DMS 273 (cell line): ENCODE results near the gene CBFB.

Experiments used
- DNase-seq: peaks from one replicate; lab custom pipeline; 2025; ENCODE audit not compliant: unreplicated experiment; lab: John Stamatoyannopoulos, UW

The CBFB gene

DNA sequence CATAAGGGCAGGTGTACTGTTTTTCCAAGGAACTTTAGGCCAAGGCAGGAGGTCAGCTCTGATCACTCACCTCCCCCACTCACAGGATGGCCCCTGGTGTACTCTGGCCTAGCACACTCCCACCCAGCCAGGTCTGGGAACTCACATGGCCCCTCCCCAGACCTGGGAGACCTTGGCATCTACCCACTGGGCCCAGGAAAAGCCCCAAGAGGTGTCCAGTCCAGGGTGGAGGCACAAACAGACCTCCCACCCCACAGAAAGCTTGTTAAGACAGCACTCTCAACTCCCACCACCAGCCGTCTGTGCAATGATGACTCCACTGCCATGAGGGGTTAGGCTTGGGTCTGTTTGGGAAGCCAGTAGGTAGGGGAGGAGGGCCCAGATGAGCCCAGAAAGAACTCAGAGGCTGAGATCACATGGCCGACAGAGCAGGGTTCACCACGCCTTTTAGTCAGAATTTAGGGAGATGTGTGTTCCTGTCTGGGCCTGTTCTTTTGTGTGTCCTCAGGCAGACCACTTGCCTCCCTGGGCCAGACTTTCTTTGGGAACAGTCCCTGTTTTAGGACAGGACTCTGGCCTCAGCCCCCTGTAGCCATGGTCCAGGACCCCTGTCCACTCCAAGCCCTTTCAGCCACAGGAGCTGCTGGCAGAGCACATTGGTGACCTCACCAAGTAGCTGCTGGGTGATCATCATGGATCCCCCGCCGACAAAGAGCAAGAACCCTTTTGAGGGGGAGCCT is 12.1 kb upstream of the CBFB start:
- no peak for DNase-seq

DNA sequence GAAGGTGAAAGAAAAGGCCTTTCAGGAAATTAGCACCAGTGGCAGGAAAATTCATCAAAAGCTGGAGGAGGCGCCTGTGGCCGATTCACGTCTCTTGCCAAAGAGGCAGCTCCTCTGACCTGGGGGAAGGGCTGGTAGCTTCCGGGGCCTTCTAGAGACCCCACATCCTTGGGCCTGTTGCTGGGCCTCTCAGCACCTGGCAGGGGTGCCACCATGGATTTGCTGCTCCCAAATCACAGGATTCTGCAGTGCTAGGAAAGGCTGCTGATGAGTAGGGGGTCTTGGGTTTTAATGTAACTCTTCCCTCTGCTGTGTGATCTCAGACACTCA is 11.6 kb upstream of the CBFB start:
- DNase-seq: no peak

DNA sequence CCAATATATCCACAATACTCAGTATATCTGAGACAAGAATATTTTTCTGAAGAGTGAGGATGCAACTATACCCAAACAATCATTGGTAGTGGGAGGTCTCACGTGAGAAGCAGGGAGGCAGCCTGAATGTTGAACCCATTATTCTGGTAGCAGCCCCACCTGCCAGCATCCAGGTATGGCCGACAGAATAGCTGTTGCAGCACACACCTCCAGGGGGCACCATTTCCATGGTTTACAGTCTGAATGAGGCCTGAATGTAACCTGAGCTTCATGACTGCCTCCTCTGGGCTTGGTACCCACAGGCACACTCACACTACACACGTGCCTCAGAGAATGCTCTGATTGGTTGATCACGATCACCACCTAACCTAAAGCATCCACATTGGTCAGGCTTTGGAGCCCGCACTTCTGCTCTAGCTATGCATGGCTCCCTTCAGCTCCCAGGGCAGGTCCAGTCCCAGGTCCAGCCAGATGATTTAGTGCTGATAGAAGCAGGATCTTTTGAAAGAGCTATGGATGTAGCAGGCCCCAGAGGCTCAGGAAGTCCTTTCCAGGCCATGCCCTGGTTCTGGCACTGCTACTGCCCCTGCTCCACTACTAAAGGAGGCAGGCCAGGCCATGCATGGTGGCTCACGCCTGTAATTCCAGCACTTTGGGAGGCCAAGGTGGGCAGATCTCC is 11.0 kb upstream of the CBFB start:
- DNase-seq: peak; percentile 96

DNA sequence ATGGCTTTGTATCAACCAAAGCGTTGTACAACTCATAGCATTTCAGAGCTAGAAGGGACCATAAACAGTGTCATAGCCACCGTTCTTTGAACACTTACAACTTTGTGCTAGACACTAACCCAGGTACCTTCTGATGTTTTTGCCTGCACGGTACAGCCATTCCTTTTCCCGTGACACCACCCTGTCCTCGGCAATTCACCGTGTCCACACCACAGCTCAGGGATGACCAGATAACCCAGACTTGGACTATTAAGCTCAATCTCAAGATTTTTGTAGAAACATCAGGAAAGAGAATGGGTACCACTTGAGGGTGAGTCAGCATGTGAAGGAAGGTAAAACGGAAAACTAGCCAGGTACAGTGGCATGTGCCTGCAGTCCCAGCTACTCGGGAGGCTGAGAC is 9.8 kb upstream of the CBFB start:
- DNase-seq: no peak

DNA sequence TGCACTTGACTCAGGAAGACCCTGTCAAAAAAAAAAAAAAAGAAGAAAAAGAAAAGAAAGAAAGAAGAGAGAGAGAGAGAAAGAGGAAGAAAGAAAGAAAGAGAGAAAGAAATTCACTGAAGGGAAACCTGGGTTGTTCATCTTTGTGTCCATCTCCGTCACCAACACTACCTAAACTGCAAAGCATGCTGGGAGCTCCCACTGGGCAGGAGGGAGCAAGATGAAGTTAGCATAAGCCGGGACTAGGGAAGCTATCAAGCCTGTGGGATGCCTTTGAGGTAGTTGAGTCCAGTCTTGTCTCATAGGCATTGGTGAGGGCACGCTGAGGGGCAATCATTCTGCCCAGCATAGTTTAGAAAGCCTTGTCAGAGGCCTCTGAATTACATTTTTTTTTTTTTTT is 7.6 kb upstream of the CBFB start:
- no peak for DNase-seq

DNA sequence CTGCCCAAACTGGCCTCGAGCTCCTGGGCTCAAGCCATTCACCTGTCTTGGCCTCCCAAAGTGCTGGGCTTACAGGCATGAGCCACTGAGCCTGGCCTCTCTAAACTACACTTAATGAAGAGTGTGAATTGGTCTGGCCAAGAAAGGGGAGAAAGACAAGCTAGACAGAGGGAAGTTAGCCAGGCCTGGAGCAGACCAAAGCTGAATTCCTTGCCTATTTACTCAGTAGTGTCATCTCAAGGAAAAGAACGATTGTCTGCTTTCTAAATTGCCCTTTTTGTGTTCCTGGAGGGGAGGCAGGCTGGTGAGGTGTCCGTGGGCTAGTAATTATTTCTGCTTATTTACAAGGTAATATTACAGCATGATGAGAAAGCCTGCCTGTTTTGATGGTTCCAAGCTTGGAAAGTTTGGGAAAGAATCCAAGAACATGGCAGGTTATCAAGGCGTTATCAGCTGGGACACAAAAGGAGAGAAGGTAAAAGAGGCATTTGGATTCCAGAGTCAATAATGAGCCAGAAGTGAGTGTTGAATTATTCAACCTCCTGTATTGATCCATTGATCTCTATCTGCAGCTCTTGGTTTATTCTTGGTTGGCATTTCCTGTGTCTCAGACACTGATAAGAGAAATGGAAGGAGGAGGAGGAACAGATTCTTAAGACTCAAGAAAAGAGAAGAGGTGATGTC is 6.3 kb upstream of the CBFB start:
- DNase-seq: no peak

DNA sequence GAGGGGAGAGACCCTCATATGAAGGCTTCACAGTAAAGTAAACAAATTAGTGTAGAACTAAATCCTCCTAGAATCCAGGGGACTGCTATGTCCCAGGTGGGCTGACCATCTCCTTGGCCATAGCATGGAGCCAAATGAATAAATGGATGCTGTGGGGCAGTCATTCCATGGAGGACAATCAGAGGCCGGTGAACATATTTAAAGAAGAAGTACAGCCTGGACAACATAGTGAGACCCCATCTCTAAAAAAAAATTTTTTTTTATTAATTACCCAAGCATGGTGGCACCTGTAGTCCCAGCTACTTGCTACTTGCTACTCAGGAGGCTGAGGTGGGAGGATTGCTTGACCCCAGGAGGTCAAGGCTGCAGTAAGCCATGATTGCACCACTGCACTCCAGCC is 5.3 kb upstream of the CBFB start:
- no peak for DNase-seq

DNA sequence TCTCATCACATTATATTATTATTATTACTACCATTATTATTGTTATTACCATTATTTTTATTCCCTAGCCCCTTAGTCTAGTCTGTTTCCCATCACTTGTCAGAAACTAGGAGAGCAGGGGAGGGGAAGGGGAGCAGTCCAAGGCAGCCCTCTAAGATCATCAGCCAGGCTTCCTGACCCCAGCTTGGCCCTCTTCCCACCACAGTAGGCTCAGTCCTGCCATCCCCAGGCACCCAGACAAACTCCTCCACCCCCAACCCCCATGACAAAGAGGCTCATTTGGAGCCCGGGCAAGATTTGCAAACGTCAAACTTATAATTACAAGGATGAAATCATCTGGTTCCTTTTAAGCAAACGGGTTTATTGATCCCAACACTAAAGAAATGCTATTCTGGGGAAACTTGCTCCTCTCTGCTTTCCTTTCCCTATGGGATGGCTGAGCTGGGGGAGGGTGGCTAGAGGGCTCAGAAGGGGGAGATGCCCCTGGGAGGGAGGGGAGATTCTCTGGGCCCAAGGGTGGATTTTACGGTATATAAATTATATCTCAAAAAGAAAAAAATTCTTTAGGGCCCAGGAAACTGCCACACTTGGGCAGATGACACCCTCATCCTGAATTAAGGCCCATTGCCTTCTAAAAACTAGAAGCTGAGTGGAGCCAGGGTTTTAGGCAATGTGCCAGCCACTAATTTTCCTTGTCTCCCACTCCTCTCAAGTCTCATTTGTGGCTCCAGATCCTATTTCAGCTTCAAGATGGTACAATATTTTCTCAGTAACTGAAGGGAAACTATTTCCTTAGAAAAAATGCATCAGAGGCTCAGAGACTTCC is 4.4 kb upstream of the CBFB start:
- DNase-seq: peak; percentile 37

DNA sequence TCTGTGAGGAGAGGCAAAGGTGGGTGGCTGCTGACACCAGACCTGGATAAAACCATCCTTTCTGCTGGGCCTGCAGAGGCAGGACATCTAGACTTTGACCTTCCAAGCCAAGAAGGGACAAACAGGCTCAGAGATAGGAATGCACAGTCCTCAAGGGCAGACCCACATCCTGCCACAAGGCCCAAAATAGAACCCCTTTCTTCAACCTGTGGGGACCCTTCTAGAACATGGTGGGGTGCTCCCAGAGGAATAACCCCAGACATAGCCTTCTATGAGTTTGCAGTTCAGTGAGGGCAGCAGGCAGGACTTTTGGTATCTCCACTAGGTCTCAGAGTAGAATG is 3.8 kb upstream of the CBFB start:
- no peak for DNase-seq

DNA sequence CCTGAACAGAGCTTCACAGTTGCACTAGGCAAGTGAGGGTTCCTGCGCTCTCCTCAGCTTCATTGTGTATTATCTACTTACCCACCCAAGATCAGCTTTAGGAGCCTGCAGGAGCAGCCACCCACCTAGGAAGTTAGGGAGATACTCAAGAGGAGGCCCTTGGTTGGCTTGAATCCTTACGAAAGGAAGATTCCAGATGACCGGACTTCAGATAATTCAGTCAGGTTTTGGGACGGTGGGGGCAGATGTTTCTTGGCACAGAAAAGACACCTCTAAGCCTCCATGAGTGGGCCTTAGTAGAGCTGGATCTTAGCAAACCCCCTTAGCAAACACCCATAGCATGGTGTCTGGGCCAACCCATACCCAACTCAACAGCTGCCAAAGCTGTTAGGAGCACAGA is 2.4 kb upstream of the CBFB start:
- DNase-seq: no peak

DNA sequence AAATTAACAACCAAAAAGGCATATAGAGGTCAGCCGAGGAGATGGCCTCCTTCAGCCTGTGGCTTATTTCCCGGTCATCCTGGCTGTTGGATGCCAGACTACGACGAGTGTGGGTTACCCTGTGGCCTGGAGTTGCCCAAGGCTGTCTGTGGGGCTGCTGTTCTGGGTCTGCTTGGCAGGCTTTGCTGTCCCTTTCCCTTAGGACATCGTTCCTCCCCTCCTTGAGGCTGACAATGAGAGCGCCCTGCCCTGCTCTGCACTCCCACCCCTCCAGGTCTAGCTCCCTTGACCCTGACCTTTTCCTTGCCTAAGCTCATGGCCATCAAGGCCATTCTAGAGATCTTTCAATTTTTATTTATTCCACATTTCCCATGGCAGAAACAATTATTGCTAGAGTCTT is 1.9 kb upstream of the CBFB start:
- no peak for DNase-seq

DNA sequence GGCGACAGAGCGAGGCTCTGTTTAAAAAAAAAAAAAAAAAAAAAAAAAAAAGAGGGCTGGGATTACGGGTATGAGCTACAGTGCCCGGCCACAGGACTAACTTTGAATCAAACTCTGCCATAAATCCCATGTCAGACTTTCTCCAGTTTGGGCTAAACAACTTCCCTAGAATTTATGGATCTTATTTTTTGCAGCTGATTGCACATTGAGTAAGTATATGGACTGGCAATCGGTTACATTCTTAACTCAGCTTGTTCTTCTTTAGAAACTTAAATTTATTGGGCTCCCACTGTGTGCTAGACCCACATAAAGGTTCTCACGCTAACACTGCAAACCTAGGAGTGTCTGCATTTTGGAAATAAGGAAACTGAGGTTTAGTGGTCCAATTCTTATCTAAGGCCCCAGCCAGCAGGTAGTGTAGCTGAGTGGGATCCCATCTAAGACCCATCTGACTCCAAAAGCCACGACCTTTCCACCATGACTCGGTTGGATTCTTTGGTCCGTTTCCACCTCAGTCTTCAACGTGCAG is 718 bp upstream of the CBFB start:
- no peak for DNase-seq

DNA sequence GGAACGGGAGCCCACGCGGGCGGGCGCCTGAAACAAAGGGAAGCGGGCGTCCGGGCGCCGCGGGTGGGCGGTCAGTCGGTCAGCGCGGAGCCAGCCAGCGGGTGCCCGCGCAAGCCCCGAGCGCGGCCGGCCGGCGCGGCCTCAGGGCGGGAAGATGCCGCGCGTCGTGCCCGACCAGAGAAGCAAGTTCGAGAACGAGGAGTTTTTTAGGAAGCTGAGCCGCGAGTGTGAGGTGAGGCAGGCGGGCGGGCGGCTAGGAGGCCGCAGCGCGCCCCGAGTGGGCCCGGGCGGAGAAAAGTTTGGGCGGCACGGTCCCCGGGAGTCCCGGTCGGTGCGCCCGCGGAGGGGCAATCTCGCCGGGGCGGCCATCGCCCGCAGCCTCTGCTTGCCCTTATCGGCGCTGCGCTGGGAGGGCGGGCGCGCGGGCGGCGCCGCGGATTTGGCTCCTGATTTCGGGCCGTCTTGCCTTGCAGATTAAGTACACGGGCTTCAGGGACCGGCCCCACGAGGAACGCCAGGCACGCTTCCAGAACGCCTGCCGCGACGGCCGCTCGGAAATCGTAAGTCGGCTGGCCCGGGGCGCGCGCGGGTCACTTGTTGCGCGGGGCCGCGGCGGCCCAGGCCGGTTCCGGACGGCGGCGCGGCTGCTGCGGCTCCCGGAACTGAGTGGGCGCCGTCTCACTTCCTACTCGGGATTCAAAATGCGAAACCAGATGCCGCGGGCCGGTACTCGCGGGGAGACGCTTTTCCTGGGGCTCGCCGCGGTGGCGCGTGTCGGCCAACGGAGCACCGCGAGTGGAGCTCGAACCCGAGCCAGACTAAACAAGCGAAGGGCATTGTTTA is 526 bp downstream of the CBFB start:
- DNase-seq: peak; percentile 80

DNA sequence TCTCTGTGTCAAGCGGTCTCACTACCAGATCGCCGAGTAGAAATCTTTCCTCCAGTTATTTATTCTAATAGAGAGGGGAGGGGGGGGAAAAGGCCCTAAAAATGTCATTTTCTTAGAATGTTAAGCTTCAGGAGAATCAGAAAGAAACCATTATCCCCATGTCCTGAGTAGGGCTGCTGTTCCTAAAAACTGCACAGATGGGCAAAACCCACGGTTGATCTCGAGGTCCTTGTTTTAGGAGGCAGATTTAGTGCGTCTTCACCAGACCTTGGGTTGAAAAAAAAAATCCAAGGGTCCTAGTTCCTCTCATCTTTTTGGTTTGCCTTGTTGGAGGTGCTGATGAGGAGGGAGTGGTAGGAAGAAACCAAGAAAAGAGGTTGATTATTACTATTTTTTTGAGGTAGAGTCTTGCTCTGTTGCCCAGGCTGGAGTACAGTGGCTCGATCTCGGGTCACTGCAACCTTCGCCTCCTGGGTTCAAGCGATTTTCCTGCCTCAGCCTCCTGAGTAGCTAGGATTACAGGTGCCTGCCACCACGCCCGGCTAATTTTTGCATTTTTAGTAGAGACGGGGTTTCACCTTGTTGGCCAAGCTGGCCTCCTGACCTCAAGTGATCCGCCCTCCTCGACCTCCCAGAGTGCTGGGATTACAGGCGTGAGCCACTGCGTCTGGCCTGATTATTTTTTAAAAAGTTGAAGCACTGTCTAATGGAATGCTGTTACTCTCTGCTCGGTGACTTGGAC is 1.4 kb downstream of the CBFB start:
- DNase-seq: peak; percentile 66

DNA sequence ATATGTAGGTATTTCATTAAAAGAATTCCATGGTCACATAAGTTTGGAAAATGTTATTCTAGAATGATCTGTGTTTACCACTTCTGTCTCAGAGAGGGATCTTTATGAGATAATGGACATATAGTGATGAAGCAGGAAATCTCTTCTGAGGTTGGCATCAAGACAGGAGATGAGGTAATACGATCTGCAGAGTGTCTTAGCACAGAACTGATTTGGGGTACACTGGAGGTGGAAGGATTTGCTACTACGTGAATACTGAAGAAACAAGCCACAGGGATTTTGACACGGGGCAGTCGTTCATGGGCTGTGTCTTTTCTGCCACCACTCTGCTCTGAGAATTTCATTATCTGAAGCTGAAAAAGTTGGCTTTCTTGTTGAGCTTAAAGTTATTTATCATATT is 5.5 kb downstream of the CBFB start:
- no peak for DNase-seq

DNA sequence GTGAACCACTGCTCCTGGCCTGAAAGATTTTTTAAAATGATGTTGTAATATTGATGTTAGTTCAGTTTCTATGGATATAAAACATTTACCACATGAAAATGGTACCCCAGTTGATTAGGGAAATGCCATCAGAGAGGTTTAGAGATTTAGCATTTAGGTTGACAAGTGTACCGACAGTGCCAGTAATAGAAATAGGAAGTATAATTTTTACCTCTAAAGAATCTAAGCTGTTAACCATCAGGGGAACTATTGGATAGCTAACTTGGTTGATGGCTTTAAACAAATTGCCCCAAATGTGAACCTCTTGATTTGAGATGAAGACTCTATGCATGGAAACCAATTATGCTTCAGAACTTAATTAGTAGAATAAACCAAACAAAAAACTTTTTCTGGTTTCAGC is 6.4 kb downstream of the CBFB start:
- DNase-seq: no peak

DNA sequence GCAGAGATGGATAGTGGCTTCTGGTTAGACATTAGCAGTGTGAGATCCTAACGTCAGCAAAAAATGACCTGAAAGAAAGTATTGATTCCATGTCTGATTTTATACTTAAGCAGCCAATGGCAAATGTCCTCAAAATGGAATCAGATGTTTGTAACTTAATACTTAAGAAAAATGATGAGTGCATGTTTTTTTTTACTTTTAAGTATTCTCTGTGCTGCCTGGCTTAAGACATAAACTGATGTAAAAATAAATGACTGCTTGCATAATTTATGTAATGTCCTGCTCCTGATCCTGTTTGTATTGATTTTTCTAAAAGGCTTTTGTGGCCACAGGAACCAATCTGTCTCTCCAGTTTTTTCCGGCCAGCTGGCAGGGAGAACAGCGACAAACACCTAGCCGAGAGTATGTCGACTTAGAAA is 7.4 kb downstream of the CBFB start:
- no peak for DNase-seq

DNA sequence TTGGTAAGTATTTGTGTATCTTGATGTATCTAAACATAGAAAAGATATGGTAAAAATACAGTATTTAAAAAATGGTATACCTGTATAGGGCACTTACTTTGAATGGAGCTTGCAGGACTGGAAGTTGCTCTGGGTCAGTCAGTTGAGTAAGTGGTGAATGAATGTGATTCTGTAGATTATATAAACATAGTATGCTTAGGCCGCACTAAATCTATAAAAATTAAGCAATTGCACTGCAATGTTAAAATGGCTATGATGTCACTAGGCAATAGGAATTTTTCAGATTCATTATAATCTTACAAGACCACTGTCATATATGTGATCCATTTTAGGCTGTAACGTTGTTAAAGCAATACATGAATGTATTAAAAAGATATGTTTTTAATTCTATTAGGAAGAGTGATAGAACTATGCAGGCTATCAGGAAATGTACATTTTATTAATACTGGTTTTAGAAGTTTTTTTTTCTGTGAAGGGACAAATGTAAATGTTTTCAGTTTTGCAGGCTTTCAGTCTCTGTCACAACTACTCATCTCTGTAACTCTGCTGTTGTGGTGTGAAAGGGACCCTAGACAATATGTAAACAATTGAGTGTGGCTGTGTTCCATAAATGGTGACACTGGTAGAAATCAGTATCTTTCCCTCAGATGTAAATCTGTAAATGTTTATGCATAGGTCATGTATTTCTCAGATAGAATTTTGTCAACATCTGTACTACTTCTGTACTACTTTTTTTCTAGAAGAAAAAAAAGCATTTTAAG is 10.5 kb downstream of the CBFB start:
- DNase-seq: no peak

DNA sequence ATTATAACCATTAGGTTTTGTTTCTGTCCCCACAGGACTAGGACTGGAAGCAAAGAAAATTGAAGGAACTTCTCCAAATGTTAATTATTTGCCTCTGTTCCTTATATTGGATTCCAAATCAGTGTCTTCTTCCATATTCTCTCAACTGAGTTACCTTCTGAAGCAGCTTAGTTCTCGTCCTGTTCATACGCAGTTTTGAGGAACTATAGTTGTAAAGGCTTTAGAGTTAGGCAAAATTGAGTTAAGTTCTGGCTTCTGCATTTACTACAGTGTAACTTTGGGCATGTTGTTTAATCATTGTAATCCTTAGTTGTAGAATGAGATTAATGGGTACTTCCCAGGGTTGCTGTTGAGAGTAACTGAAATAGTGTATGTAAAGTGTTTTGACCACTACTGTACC is 11.2 kb downstream of the CBFB start:
- DNase-seq: no peak
